HG02884 (cell line): Measurements from ENCODE around the gene MEIS3.
"Not testable (repeated sequence)": the region's sequence is repeated elsewhere in the genome, so short reads cannot be mapped to it uniquely, and the experiment has no call there.

Experiments
- ATAC-seq: cut with Tn5 transposase; IDR thresholded peaks from one replicate; pipeline ENCODE4 v1.9.1; 2021; ENCODE audit warnings: mild to moderate bottlenecking, moderate library complexity; ENCODE audit not compliant: unreplicated experiment

Gene MEIS3

GRCh38 chr19:47388721-47389120 lies 30.6 kb downstream of the MEIS3 start:
- ATAC-seq = not testable (repeated sequence)

GRCh38 chr19:47387623-47388022 lies 31.7 kb downstream of the MEIS3 start:
- not testable (repeated sequence) for ATAC-seq

GRCh38 chr19:47386582-47386981 lies 32.7 kb downstream of the MEIS3 start:
- ATAC-seq = not testable (repeated sequence)

- not testable (repeated sequence) for ATAC-seq
Observed at GRCh38 chr19:47384533-47384932, 34.8 kb downstream of the MEIS3 start.

- not testable (repeated sequence) for ATAC-seq
Observed at GRCh38 chr19:47383890-47384289, 35.4 kb downstream of the MEIS3 start.

- ATAC-seq = no peak
Observed at GRCh38 chr19:47381653-47382279, 37.6 kb downstream of the MEIS3 start.

- ATAC-seq = no peak
Observed at GRCh38 chr19:47381121-47381520, 38.2 kb downstream of the MEIS3 start.

- ATAC-seq = no peak
Observed at GRCh38 chr19:47380559-47380958, 38.8 kb downstream of the MEIS3 start.

GRCh38 chr19:47379381-47379938 lies 39.9 kb downstream of the MEIS3 start:
- ATAC-seq = no peak

- ATAC-seq = no peak
Observed at GRCh38 chr19:47378246-47378645, 41.1 kb downstream of the MEIS3 start.

- ATAC-seq = no peak
Observed at GRCh38 chr19:47377801-47378200, 41.5 kb downstream of the MEIS3 start.

- no peak for ATAC-seq
Observed at GRCh38 chr19:47377208-47377701, 42.1 kb downstream of the MEIS3 start.

- ATAC-seq = no peak
Observed at GRCh38 chr19:47376589-47377144, 42.7 kb downstream of the MEIS3 start.

- ATAC-seq = no peak
Observed at GRCh38 chr19:47375694-47376588, 43.4 kb downstream of the MEIS3 start.

- no peak for ATAC-seq
Observed at GRCh38 chr19:47374876-47375693, 44.2 kb downstream of the MEIS3 start.

GRCh38 chr19:47373246-47374240 lies 45.8 kb downstream of the MEIS3 start:
- no peak for ATAC-seq

- no peak for ATAC-seq
Observed at GRCh38 chr19:47372603-47373002, 46.7 kb downstream of the MEIS3 start.

GRCh38 chr19:47371261-47371660 lies 48.1 kb downstream of the MEIS3 start:
- no peak for ATAC-seq

- no peak for ATAC-seq
Observed at GRCh38 chr19:47370045-47370611, 49.2 kb downstream of the MEIS3 start.
